Cerebellar nuclear complex (tissue), 1 donor: ENCODE measurements around the gene CALHM6.

Experiments
- DNase-seq, 2 experiments: peaks; one replicate each; lab custom pipeline; 2025; lab: John Stamatoyannopoulos, UW

Gene CALHM6

GRCh38 chr6:116446399-116446798 is 14.8 kb upstream of the CALHM6 start:
- no peak for DNase-seq

- DNase-seq = no peak
Observed at GRCh38 chr6:116447052-116447451, 14.1 kb upstream of the CALHM6 start.

GRCh38 chr6:116447496-116448011 is 13.6 kb upstream of the CALHM6 start:
- no peak for DNase-seq

GRCh38 chr6:116449565-116449964 is 11.6 kb upstream of the CALHM6 start:
- no peak for DNase-seq

- no peak for DNase-seq
Observed at GRCh38 chr6:116450185-116450710, 10.9 kb upstream of the CALHM6 start.

- no peak for DNase-seq
Observed at GRCh38 chr6:116450769-116451740, 10.1 kb upstream of the CALHM6 start.

GRCh38 chr6:116451916-116452315 is 9.3 kb upstream of the CALHM6 start:
- DNase-seq = no peak

- no peak for DNase-seq
Observed at GRCh38 chr6:116452531-116452930, 8.6 kb upstream of the CALHM6 start.

GRCh38 chr6:116456106-116456505 is 5.1 kb upstream of the CALHM6 start:
- DNase-seq = no peak

- DNase-seq = no peak
Observed at GRCh38 chr6:116456927-116457326, 4.2 kb upstream of the CALHM6 start.

- DNase-seq = no peak
Observed at GRCh38 chr6:116458264-116458663, 2.9 kb upstream of the CALHM6 start.

- DNase-seq = no peak
Observed at GRCh38 chr6:116459927-116460326, 1.2 kb upstream of the CALHM6 start.

- no peak for DNase-seq
Observed at GRCh38 chr6:116461932-116462885, 1.0 kb downstream of the CALHM6 start.

GRCh38 chr6:116463301-116463700 is 2.1 kb downstream of the CALHM6 start:
- no peak for DNase-seq

- DNase-seq = no peak
Observed at GRCh38 chr6:116465246-116465645, 4.1 kb downstream of the CALHM6 start.

- no peak for DNase-seq
Observed at GRCh38 chr6:116467096-116467495, 5.9 kb downstream of the CALHM6 start.

- no peak for DNase-seq
Observed at GRCh38 chr6:116467514-116467913, 6.3 kb downstream of the CALHM6 start.

- no peak for DNase-seq
Observed at GRCh38 chr6:116468293-116468692, 7.1 kb downstream of the CALHM6 start.

GRCh38 chr6:116471531-116471930 is 10.4 kb downstream of the CALHM6 start:
- no peak for DNase-seq

- DNase-seq = no peak
Observed at GRCh38 chr6:116472706-116473105, 11.5 kb downstream of the CALHM6 start.

- no peak for DNase-seq
Observed at GRCh38 chr6:116475141-116475540, 14.0 kb downstream of the CALHM6 start.
